GM18505 (cell line): ENCODE data around the gene PRLR.

Experiments used
- ATAC-seq: cut with Tn5 transposase; IDR thresholded peaks from one replicate; pipeline ENCODE4 v1.9.1; 2021; ENCODE audit not compliant: unreplicated experiment
- POLR2A ChIP-seq: IDR thresholded peaks from 4 replicates; pipeline ENCODE4 v1.6.1; 2011; ENCODE audit warnings: borderline replicate concordance; ENCODE audit not compliant: insufficient read depth, insufficient read length; ENCODE audit errors: extremely low read depth

PRLR gene

GRCh38 chr5:35063414-35063813 lies 166.9 kb downstream of the PRLR start:
- TF ChIP-seq POLR2A = no peak
- ATAC-seq = no peak

- no peak for ATAC-seq
- TF ChIP-seq POLR2A = no peak
Measured at GRCh38 chr5:35061211-35061770, 169.0 kb downstream of the PRLR start.

GRCh38 chr5:35060236-35060635 lies 170.1 kb downstream of the PRLR start:
- TF ChIP-seq POLR2A = no peak
- ATAC-seq = no peak

DNA sequence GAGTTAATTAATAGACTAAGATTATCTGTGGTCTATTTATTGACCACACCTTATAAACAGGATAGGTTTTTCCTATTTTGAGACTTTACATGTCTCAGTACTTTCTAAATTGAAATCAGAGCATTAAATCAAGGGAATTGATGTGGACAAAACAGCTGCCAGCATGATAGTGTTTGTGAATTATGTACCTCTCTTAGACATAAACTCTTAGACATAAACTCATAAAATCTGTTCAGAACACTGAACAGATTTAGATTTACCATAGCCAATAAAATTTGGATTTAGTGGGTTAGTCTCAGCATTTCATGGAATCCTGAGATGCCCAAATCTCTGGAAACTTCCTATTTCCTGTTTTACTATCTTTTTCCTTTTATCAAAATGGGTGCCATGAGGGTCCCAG lies 171.0 kb downstream of the PRLR start:
- no peak for TF ChIP-seq POLR2A
- no peak for ATAC-seq

DNA sequence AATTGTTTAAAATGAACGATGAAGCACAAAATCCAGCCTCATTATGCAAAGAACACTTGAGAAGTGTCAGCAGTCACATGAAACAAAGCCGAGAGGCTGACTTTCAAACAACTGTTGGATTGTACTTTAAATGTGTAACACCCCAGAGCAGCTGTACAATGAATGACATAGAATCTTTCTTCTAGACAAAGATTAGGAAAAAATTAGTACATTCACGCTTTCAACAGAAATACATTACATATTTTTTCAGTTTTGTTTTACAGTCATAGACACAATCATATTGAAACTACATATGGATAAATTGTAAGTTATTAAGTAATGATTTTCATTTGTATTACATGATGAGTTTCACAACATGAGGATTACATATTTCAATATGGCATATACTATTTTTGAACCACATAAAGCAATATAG lies 171.9 kb downstream of the PRLR start:
- ATAC-seq = peak; percentile 70

GRCh38 chr5:35056686-35057085 lies 173.6 kb downstream of the PRLR start:
- no peak for ATAC-seq
- no peak for TF ChIP-seq POLR2A

More for the DNA sequence above, 171.9 kb downstream of the PRLR start:
- no peak for TF ChIP-seq POLR2A

- ATAC-seq = no peak
- no peak for TF ChIP-seq POLR2A
Measured at GRCh38 chr5:35052838-35053237, 177.4 kb downstream of the PRLR start.

DNA sequence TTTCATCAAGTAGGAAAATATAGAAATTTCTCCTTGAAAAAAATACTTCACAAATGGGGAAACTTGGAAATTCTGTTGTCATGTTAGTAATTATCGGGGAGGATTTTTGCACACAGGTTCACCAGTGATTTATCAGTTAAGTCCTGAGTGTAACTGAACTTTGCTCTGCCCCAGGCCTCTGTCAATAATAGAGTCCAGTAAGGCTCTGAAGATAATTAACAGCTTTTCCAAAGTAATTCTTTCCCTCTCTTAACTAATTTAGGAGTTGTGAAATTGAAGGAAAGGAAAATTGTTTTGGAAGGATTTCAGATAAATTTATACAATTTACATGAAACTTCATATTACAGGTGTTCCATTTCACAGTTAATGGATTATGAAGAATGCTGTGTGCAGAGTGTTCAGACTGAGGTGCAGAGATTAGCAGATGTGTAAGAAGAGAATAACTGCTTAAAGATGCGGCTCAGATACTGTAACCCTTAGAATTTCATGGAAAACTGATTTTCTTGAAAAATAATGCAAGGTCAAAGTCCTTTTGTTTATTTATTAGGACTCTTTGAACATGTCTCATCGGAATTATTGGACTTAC lies 179.7 kb downstream of the PRLR start:
- TF ChIP-seq POLR2A = no peak
- no peak for ATAC-seq

DNA sequence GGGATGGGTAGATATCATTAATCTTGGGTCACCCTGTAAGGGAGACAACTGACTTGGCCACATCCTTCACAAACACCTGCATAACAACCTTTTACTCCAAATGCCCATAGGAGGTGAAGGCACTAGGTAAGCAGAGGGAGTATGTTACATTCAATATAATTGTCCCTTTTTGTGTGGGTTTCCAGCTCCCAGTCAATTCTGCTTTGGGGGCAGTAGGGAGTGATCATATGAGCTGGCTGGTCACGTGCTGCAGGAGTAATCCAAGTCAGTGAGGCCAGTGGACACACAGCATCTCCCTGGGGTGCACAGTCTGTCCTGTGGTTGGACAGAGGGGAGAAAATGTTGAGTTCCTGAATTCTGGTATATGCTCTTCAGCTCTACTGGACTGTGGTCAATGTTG lies 181.4 kb downstream of the PRLR start:
- no peak for ATAC-seq
- TF ChIP-seq POLR2A = no peak

DNA sequence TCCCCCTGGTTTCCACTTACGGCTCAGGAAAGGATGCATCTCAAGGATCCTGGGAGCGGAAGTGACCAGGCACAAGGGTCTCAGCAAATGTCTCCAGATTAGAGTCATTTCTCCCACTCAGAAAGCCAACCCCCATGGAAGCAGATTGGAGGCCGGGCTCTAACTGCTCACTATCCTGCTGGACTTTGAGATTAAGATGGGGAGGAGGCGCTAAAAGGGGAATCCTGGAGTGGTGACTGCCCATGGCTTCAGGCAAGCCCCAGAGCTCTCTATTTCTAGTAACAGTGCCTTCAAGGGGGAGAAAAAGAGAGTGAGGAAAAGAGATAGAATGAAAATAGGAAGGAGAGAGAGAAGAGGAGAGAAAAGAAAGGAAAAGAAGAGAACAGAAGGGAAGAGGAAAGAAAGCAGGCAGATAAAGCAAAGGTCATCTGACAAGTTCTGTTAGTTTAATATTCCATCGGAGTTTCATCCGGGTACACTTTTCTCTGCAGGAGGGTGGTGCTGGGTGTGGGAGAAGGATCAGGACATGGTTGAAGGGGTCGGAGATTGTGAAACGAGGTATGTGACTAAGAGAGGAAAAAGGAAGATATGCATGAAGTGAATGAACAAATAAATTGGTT lies 182.4 kb downstream of the PRLR start, which contains the start of gene AGXT2:
Gene AGXT2 (minus strand): TSS at position 165 of the 620 bp plus-strand sequence. CDS start 57 bp downstream, at position 108.
- ATAC-seq = no peak
- no peak for TF ChIP-seq POLR2A

DNA sequence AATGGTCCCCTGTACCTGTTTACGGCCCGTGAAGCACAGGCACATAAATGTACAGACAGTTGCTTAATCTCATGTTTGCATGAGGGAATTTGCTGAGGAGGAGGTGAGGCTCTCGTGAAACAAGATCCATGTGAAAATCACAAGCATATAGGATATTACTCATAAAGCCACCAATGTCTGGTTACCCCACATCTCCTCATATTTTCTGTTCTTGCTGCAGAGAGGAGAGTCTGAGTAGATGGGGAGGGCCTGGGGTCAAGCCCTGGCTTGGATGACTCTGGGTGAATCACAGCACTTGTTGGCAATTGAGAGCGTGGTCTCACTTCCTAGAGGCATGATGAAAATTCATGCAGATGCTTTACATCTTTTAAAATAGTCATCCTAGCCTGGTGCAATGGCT lies 183.5 kb downstream of the PRLR start:
- TF ChIP-seq POLR2A = no peak
- no peak for ATAC-seq

DNA sequence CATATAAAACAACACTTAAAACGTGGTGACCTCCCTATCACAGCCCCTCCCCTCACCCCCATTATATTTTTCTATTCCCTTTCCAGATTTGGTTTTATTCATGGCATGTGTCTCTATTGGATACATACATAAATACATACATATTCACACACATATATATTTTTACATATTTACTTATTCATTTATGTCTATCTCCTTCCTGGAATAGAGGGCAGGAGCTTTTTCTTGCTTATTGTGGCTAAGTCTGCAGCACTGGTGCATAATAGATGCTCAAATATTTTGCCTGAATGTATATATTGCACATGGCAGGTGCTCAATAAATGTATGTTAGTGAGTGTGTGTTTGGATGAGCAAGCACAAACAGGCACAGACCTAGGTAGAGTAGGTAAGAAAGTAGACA lies 185.0 kb downstream of the PRLR start:
- TF ChIP-seq POLR2A = no peak
- ATAC-seq = no peak

DNA sequence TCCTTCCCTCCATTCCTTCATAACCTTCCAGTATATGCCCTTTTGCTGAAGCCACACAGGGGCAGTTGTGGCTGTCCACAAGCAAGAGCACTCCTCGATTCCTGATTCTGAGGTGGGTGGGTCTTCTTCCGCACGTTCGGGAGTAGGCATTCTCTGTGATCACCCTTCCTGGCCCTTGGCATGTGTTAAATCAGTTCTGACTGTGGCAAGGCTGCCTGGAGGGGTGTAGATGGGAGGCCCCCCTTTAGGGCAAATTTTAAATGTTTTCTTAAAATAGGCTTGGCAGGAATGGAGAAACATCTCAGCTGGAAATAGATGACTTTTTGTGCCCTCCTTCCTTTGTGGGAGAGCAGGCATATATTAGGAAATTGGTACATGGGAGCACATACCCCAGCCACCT lies 185.6 kb downstream of the PRLR start:
- no peak for ATAC-seq
- TF ChIP-seq POLR2A = no peak

- TF ChIP-seq POLR2A = no peak
- ATAC-seq = no peak
Measured at GRCh38 chr5:35042781-35043180, 187.5 kb downstream of the PRLR start.
